ENCODE data around the gene ST3GAL4.
"Not testable (repeated sequence)": the region's sequence is repeated elsewhere in the genome, so short reads cannot be mapped to it uniquely, and the experiment has no call there.

Gene ST3GAL4, protein sequence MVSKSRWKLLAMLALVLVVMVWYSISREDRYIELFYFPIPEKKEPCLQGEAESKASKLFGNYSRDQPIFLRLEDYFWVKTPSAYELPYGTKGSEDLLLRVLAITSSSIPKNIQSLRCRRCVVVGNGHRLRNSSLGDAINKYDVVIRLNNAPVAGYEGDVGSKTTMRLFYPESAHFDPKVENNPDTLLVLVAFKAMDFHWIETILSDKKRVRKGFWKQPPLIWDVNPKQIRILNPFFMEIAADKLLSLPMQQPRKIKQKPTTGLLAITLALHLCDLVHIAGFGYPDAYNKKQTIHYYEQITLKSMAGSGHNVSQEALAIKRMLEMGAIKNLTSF

DNA sequence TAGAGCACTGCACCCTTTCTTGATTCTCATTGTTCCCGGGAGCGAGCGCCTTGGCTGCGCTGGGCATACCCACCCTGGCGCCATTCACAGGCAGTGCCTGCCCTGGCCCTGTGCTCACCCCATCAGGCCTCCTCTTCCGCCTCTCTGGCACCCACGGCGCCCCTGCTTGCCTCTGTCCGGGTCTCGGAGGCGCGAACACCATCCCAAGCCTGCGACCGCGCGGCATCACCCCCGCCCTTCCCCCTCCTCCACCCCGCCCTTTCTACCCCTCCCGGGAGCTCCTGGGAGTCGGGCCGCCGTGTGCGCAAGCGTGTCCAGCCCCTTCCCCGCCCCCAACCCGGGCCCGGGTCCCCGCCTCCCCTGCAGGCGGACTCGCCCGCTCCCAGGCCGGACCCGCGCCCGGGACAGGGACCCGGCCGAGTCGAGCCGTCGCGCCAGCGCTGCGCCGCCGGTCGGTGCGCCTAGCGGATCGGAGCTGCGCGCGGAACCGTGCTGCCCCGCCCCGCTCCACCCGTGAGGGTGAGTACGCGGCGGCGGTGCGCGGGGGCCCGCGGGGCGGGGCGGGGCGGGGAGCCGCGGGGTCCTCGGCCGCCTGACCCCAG is at the start of gene ST3GAL4:
ST3GAL4 (plus strand) TSS at position 363 of the 602 bp plus-strand sequence. CDS start 50,470 bp downstream, outside the sequence.
- DNase-seq (ENCODE audit: low read depth in 2 of 2) = peak; percentile 37 to 51

DNA sequence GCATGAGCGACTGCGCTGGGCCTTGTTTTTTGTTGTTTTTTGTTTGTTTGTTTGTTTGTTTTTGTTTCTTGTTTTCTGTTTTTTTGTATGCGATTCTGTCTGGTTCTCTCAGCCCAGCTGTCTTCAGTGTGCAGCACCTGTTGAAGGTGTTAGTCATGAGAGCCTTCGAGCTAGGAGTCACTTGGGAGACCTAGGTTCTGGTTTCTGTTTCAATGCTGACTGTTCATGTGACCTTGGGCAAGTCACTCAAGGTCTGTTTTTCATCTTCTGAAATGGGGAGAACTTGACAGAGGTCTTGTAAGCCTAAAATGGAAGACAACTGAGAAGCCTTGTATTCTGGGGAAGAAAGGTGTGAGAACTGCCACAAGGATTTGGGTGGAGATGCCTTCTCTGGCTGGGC is 49.8 kb upstream of the ST3GAL4 start:
- DNase-seq (ENCODE audit: low read depth in 2 of 2) = no peak

DNA sequence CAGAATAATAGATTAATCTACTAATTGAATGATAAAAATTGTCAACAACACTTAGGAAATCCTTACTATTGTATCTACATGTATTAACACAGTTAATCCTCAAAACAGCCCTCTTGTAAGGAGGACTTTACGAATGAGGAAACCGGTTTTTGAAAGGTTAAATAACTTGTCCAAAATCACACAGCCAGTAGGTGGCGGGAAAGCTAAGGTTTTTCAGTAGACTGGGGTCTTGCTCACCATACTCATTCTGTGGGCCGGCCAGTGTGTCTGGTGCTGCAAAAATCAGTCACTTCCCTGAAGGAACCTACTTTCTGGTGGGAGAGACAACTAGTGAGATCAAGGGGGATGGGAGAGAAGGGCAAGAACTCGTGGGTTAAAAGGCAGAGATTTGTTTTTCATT is 47.8 kb upstream of the ST3GAL4 start:
- no peak for DNase-seq (ENCODE audit: low read depth in 2 of 2)

DNA sequence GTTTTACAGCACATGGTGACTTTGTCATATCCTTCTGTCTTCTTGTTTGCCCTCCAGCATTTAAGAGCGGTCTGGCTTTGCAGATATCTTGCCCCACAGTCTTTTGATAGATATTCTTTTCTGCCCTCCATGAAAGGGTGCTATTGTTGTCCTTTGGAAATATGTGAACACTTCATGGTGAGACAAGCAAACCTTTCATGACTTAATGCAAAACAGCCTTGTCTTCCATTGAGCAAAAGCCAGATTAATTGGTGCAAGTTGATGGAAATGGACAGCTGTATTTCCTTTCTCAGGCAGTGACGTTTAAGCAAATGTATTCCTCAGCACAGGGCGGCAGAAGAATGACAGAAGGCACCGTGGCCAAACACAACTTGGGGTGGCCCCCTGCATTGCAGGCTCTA is 47.2 kb upstream of the ST3GAL4 start:
- DNase-seq (ENCODE audit: low read depth in 2 of 2) = no peak

DNA sequence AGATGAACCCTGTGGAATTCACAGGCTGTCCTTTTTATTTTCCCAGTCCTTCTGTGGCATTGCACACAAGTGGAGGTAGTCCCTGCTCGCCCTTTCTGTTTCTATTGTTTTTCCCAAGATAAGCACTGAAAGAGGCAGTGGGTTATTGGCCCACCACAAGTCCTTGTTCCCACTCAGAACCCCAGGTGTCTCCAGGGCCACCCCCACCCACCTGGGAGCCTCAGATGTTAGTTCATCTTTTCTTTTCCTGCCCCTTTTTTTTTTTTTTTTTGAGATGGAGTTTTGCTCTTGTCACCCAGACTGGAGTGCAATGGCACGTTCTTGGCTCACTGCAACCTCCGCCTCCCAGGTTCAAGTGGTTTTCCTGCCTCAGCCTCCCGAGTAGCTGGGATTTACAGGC is 46.7 kb upstream of the ST3GAL4 start:
- not testable (repeated sequence) for DNase-seq (ENCODE audit: low read depth in 2 of 2)

DNA sequence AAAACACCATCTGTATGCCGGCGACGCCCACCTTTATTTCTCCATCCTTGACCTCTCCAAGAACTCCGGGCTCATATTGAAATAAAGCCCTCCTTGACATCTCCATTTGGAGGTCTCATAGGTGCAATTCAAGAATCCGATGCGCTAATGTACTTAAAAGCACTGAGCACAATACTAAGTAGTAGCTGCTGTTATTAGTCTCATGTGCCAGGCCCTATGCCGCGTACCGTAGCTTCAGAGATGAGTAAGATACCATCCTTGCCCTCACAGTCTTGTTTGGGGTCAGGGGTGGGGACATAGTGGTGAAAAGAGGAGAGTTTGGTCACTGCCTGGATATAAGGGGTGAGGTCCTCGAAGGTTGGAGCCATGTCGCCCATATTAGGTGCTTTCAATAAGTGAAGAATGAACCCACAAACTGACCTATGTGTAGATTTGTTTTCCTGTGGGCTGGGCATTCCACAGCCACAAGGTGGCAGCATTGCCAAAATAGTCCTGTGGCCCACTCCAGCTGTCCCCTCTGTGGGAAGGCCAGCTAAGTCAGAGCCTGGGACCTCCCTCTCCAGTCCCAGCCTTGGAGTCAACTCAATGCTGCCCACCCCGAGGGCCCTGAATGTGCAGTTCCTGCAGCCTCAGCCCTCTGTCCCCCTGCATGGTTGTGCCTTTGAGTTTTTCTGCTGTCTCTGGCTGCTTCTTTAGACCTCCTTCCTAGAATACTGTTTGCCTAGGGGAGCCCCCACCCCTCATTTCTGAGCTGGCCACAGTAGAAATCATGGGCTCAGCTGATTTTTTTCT is 45.1 kb upstream of the ST3GAL4 start:
- DNase-seq (ENCODE audit: low read depth in 2 of 2) = no peak

DNA sequence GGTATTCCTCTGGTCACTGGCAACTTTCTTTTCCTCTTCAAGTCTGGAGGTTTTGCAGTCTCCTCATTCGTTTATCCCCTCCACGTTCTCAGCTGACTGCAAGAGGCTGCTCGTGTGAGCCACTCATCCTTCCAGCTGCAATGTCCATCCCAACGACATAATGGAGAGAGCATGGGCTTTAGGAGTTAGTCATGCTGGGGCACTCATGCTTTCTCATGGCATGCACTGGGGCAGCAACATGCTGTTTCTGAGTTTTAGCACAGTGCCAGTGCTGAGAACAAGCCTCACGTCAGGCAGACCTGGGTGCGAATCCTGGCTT is 44.5 kb upstream of the ST3GAL4 start:
- no peak for DNase-seq (ENCODE audit: low read depth in 2 of 2)

DNA sequence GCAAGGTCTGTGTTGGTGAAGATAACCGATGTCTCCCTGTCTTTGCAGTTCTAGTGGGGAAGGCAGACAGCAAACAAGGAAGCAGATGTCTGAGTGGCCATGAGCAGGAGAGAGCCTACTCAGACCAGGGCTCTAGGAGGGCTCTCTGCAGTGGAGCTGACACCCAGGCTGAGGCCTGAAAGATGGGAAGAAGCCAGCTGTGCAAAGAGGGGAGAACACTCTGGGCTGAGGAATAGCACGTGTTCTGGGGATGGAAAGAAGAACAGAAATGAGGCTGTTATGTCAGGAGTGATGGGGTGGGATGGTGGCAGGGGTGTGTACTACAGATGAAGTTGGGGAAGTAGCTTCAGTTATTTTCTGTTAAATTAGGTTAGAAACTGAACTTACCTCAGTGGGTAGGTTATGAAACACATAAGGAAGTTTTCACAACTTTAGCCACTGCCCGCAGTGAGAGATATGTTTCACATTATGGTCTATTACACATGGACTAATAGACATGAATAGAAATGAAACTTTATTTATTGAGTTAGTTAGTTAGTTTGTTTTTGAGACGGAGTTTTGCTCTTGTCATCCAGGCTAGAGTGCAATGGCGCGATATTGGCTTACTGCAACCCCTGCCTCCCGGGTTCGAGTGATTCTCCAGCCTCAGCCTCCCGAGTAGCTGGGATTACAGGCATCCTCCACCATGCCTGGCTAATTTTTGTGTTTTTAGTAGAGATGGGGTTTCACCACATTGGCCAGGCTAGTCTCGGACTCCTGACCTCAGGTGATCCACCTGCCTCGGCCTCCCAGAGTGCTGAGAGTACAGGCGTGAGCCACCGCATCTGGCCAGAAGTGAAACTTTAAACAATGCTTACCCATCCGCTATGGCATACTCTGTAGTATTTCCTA is 43.8 kb upstream of the ST3GAL4 start:
- DNase-seq (ENCODE audit: low read depth in 2 of 2) = no peak

DNA sequence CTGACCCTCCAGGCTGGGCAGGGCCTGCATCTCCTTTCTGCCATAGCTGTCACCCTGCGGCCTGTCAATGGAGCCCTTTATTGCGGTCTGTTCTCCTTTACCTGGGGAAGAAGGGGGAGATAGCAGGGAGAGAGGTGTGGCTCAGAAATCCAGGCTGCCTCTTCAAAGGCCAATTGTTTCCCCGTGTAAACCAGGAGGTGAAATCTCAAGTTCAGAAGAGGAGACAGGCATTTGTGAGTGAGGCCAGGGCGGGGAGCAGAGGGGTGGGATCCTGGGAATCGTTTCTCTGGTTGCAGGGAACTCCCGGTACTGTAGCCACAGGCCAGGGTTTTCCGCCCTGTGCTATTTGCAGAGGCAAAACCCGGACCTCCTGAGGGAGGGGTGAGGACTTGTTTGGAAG is 42.5 kb upstream of the ST3GAL4 start:
- no peak for DNase-seq (ENCODE audit: low read depth in 2 of 2)

DNA sequence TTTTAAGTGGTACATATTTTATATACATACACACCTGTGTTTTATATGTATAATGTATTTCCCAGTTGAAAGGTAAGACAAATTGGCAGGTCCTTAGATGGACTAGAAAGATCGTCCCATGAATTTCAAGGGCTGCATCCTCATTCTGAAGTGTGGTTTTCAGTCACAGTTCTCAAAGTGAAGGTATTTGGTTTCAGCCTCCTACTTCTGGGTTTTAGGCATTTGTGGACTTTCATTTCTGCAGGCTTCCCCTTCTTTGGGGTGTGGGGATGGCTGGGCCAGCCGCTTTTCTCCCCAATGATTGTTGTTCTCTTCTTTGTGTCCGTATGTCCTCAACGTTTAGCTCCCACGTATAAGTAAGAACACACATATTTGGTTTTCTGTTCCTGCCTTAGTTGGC is 41.7 kb upstream of the ST3GAL4 start:
- DNase-seq (ENCODE audit: low read depth in 2 of 2) = no peak

DNA sequence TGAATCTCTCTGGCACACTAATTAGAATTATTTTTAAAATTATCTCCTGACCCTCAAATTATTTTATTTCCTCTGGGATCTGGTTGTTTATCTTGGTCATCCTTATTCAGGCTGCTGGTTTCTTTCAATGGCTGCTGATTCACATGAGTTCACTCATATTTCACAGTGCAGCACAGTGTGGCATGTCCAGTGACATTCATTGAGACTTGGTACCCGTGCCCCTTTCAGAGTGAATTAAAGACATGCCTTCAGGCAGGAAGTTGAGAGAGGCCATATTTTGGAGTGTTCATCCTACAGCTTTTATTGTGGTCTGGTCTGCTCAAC is 38.1 kb upstream of the ST3GAL4 start:
- no peak for DNase-seq (ENCODE audit: low read depth in 2 of 2)

DNA sequence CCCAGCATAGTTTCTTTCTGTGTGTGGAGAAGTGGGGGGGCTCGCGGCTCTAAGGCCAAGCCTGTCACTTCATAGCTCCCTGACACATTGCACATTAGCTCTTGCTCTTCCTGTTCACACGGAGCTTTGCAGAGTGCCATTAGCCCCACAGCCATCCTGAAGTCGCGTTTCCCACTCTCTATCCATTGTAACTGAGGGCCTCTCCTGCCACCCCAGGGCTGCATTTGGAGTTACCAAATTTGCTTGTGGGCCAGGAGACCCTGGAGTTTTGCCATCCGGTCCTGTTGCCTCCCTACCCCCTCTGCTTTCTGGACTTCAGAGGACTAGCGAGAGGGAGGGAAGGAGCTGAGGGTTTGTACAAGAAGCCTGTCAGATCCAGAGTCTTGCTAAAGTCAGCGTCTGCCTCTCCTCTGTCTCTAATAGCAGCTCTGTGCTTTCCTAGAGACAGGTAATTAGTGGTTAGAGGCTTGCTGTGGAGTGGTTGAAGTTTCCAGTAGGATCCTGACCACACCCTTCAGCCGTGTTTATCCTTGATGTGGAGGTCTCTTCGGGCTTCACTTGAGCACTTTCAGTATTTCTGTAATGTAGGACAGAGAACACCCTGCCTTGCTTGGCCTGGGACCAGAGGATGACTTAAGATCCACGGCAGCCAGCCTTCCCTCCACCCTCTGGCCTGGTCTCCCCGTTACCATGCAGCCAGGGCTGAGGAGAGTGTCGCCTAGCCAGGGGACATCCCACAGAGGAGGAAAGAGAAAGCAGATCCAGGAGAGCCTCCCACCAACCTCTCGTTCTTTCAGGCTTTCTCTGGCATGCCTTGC is 37.5 kb upstream of the ST3GAL4 start:
- DNase-seq (ENCODE audit: low read depth in 2 of 2) = no peak

DNA sequence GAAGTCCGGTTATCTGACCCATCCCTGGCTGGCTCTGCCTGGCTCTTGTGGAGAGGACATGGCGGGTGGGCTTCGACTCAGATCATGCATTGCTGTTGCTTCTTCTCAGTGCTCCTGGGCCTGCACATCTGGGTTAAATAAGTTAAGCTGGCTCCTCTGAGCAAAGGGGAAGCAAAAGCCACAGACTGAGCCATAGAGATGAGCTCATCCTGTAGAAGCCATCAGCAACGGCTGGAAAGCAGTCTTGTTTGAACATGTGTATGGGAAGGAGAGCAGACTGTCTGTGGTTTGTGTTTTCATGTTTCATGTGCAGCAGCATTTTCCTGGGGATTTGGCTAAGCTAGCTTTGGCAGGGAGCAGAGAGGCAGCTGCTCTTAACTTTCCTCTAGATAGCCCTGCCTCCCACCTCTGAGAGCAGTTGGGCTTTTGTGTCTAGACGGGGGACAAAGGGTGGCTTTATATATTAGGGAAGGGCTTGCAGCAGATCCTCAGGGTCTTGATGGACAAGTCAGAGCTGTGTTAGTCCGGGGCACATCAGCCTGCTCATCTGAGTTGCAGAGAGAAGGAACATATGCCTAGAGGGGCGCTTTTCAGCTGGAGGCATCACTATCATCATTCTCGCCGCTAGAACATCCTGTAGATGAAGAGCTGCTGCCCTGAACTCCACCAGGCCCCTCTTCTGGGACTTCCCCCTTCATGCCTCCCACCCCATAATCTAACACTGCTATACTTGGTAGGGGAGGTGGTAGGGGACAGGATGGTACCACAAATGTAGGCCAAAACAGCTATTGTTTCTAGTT is 36.7 kb upstream of the ST3GAL4 start:
- DNase-seq (ENCODE audit: low read depth in 2 of 2) = no peak

DNA sequence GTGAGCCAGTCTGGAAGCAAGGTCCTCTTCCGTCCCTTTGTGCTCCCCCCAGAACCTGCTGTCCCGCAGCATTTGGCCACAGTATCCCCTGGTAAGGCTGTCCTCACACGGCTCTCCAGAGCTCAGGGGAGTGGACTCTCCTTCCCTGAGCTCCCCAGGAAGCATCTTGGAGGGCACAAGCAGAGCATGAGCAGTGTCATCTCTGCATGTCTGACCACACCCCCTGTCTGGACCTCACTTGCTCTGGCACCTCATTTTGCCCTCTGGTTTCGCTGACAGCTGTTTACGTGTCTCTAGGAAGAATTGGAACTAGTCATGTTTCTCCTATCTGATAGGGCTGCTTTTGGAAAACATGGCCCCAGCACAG is 36.1 kb upstream of the ST3GAL4 start:
- DNase-seq (ENCODE audit: low read depth in 2 of 2) = no peak

DNA sequence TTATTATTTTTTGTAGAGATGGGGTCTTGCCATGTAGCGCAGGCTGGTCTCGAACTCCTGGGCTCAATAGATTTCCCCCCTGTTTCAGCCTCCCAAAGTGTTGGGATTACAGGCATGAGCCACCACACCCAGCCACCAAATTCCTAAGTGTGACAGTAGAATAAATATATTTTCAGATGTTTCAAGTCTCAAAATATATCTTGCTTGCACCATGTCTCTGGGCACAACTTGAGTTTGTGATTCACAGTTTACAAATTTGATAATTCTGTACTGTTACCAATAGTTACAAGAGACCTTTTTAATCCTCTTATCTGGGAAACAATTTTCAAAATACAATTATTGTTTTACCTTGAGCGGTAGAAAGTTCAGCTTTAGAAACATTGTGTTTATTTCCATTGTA is 32.5 kb upstream of the ST3GAL4 start:
- DNase-seq (ENCODE audit: low read depth in 2 of 2) = no peak

DNA sequence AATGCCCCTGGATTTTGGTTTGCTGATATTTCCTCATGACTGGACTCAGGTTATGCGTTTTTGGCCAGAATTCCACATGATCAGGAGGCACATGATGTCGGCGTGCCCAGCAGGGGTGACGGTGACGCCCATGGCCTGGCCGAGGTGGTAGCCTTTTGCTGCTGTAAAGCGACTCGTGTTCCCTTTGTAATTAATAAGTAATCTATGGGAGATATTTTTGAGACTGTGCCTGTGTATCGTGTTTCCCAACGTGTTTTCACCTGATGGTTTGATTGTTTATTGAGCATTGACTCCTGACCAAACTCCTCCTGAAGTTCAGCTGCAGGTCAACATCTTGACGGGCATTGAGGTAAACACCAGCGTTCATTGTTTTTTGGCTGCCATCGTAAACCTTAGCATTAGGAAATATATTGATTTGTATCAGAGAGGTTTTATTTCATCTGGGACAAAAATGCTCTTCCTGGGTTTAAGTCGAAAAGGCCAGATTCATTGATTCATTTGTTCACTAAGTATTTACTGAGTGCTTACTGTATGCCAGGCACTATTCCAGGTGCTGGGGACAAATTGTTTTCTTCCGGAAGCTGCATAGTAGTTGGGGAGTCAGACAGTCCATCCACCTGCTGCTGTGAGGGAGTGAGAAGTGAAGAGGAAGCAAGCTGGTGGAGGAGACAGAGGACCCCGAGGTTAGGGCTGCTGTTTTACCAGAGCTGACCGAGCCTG is 28.0 kb upstream of the ST3GAL4 start:
- no peak for DNase-seq (ENCODE audit: low read depth in 2 of 2)

DNA sequence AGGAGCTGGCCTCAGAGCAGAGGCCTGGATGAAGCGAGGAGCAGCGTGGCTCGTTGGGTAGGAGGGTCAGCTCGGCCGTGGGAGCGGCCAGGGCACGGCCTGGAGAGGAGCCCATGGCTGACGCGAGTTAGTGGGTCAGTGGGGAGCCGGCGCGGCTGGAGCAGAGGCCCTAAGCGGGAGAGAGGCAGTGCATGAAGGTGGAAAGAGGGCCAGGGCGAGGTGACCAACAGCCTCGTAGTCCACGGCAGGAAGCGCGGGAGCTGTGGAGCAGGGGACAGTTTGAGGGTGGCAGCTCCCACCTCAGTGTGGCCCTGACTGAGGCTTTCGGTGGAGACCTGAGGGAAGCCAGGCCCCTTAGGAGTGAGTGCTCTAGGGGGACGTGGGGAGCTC is 27.5 kb upstream of the ST3GAL4 start:
- DNase-seq (ENCODE audit: low read depth in 2 of 2) = no peak

DNA sequence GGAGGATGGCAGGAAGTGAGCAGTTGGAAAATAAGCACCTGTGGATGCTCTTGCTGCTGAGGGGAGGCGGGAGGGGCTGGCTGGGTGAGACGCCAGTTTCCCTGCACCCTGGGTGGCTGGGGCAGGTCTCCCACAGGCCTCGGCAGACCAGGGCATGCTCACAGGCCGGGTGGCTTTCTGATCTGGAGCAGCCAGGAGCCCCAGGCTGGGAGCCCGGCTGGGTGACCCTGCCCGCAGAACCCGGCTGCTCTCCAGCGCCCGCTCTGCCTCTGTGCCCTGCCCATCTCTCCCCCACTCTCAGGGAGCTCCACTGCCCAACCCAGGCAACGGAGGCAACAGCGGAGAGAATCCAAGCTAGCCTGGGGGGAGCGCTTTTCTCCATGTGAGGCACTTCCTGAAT is 27.0 kb upstream of the ST3GAL4 start:
- no peak for DNase-seq (ENCODE audit: low read depth in 2 of 2)

DNA sequence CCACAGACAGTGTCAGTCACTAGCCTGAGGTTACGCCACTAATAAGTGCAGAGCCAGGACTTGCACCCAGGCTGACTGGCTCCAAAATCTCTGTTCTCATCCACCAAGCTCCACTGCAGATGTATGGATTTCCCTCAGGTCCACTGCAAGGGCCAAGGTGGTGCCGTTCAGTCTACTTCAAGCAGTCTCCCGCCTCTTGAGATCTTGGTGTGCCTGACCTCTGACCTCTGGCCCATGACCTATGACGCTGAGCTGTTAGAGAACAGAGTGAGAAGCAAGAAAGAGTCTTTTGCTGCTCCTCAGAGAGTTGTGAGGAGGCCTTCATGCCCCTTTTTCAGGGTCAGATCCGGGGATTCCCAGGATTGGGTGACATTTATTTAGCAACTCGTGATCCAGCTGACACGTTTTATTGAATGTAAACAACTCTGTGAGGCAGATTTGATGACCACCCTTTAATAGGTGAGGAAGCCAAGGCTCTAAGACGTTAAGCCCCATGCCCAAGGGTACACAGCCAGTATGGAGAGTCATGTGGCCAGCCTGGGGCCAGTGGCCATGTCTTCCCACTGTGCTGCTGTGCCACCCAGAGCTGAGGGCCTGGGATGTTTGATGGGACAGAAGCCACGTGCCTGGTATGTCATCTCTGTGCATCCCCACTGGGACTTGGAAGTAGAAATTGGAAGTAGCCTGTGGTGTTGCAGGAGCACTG is 26.4 kb upstream of the ST3GAL4 start:
- no peak for DNase-seq (ENCODE audit: low read depth in 2 of 2)
